ENCODE results near the gene KLHL17.

GRCh38 chr1:979744-980072 is 19.3 kb downstream of the KLHL17 start:
- TF ChIP-seq CTCF (optimal IDR thresholded peaks at IDR 0.05 in 1 of 3, IDR thresholded peaks at IDR 0.05 in 1 of 3, conservative IDR thresholded peaks at IDR 0.05 in 1 of 3; ENCODE audit: extremely low read depth in 1 of 3, insufficient read depth in 2 of 3, low read length in 3 of 3): no peak
- no peak for TF ChIP-seq EZH2 (IDR thresholded peaks at IDR 0.05; ENCODE audit: low read length)
